IMR-90 (cell line): Measurements from ENCODE around the gene CA5B. TPM values are rescaled to one million over a fixed set of nuclear protein-coding genes. Genes with fewer than 3 reads are reported as not detected.

Source experiments
- ATAC-seq: fragments of 200-7000 bp; cut with Tn5 transposase; 2 replicates; pipeline ENCODE4 v1.9.1; 2020; ENCODE audit warnings: low read depth, mild to moderate bottlenecking, moderate library complexity
- BruUV-seq: library from RNA; stranded (reverse); fragments of 400-500 nt; replicated peaks from 2 replicates; lab custom pipeline; 2021; lab: Mats Ljungman, UMichigan
- CTCF ChIA-PET: fragments of 300-600 bp; formaldehyde crosslinking; extraction: SDS; loops from one replicate; lab custom pipeline; 2021; ENCODE audit warnings: antibody characterized with exemption; lab: Yijun Ruan, JAX
- POLR2A ChIA-PET: fragments of 300-600 bp; sonication (Branson Sonifier 250); formaldehyde crosslinking; loops from one replicate; lab custom pipeline; 2022; ENCODE audit warnings: antibody characterized with exemption; ENCODE audit not compliant: unreplicated experiment; lab: Charles Lee
- DNase-seq: peaks from one replicate; pipeline ENCODE4 v3.0.0; 2013
- H2AFZ ChIP-seq: replicated peaks from 2 replicates; pipeline ENCODE3; 2013; ENCODE audit warnings: low read length, mild to moderate bottlenecking; ENCODE audit not compliant: poor library complexity
- H2AK5ac ChIP-seq: 2 replicates; pipeline ENCODE4 v1.6.1; 2013; ENCODE audit warnings: low read depth, low read length, inconsistent platforms
- H2AK9ac ChIP-seq: replicated peaks from 2 replicates; pipeline ENCODE3; 2013; ENCODE audit warnings: mild to moderate bottlenecking, low read depth, low read length, moderate library complexity; ENCODE audit not compliant: poor library complexity
- H2BK120ac ChIP-seq: 2 replicates; pipeline ENCODE4 v1.6.1; 2013; ENCODE audit warnings: low read depth, low read length, inconsistent platforms
- H2BK15ac ChIP-seq: 3 replicates; pipeline ENCODE4 v1.6.1; 2013; ENCODE audit warnings: low read depth, low read length, inconsistent platforms
- H2BK20ac ChIP-seq: 2 replicates; pipeline ENCODE4 v1.6.1; 2013; ENCODE audit warnings: low read depth, mild to moderate bottlenecking, inconsistent platforms, low read length, moderate library complexity
- H2BK5ac ChIP-seq: 2 replicates; pipeline ENCODE4 v1.6.1; 2013; ENCODE audit warnings: mild to moderate bottlenecking, low read depth, low read length, inconsistent platforms; ENCODE audit not compliant: poor library complexity, severe bottlenecking
- H3K14ac ChIP-seq: replicated peaks from 2 replicates; pipeline ENCODE4 v1.6.1; 2013; ENCODE audit warnings: low read depth, low read length, inconsistent platforms
- H3K18ac ChIP-seq: 2 replicates; pipeline ENCODE4 v1.6.1; 2013; ENCODE audit warnings: low read depth, low read length, control low read depth
- H3K23ac ChIP-seq: 2 replicates; pipeline ENCODE4 v1.6.1; 2013; ENCODE audit warnings: low read depth, low read length, inconsistent platforms
- H3K27ac ChIP-seq: 2 replicates; pipeline ENCODE4 v1.5.1; 2013; ENCODE audit warnings: mild to moderate bottlenecking, control low read depth, low read length; ENCODE audit not compliant: insufficient read depth
- H3K27me3 ChIP-seq: 2 replicates; pipeline ENCODE4 v1.6.1; 2013; ENCODE audit warnings: low read length; ENCODE audit not compliant: control insufficient read depth, insufficient read depth
- H3K36me3 ChIP-seq: 2 replicates; pipeline ENCODE4 v1.6.1; 2013; ENCODE audit warnings: low read length, mixed read lengths; ENCODE audit not compliant: control insufficient read depth, insufficient read depth
- H3K4ac ChIP-seq: 2 replicates; pipeline ENCODE4 v1.6.1; 2013; ENCODE audit warnings: low read depth, low read length, inconsistent platforms
- H3K4me1 ChIP-seq: 2 replicates; pipeline ENCODE4 v1.6.1; 2013; ENCODE audit warnings: low read length, mixed read lengths; ENCODE audit not compliant: control insufficient read depth, insufficient read depth
- H3K4me2 ChIP-seq: 2 replicates; pipeline ENCODE4 v1.6.1; 2013; ENCODE audit warnings: low read depth, mild to moderate bottlenecking, control low read depth, low read length, moderate library complexity
- H3K4me3 ChIP-seq: 2 replicates; pipeline ENCODE4 v1.5.1; 2013; ENCODE audit warnings: low read depth, mild to moderate bottlenecking, control low read depth, low read length, moderate library complexity; ENCODE audit not compliant: insufficient read depth
- H3K56ac ChIP-seq: 2 replicates; pipeline ENCODE4 v1.6.1; 2013; ENCODE audit warnings: low read length, inconsistent platforms; ENCODE audit not compliant: insufficient read depth; ENCODE audit errors: extremely low read depth
- H3K79me1 ChIP-seq, 2 experiments: 2 replicates each; pipeline ENCODE4 v1.6.1; 2013; ENCODE audit warnings: low read length in 2 of 2, inconsistent platforms in 1 of 2, low read depth in 1 of 2
- H3K9ac ChIP-seq: 2 replicates; pipeline ENCODE4 v1.6.1; 2013; ENCODE audit warnings: low read depth, low read length, control low read depth
- H3K9me1 ChIP-seq: 2 replicates; pipeline ENCODE4 v1.6.1; 2013; ENCODE audit warnings: low read length, inconsistent platforms; ENCODE audit not compliant: insufficient read depth
- H3K9me3 ChIP-seq: 2 replicates; pipeline ENCODE4 v1.6.1; 2013; ENCODE audit warnings: low read length; ENCODE audit not compliant: control insufficient read depth, insufficient read depth
- H4K20me1 ChIP-seq: 2 replicates; pipeline ENCODE4 v1.6.1; 2013; ENCODE audit warnings: low read length, inconsistent platforms; ENCODE audit not compliant: insufficient read depth
- H4K5ac ChIP-seq: 2 replicates; pipeline ENCODE4 v1.6.1; 2013; ENCODE audit warnings: mild to moderate bottlenecking, low read depth, low read length, control low read depth
- H4K8ac ChIP-seq, 2 experiments: 2 replicates each; pipeline ENCODE4 v1.6.1; 2013; ENCODE audit warnings: low read depth in 2 of 2, low read length in 2 of 2, control low read depth in 1 of 2, inconsistent platforms in 1 of 2
- H4K91ac ChIP-seq: 2 replicates; pipeline ENCODE4 v1.6.1; 2013; ENCODE audit warnings: low read depth, low read length, inconsistent platforms; ENCODE audit not compliant: insufficient read depth
- BHLHE40 ChIP-seq: fragments of 150-350 bp; IDR thresholded peaks from 2 replicates; pipeline ENCODE4 v1.6.1; 2016; ENCODE audit warnings: mild to moderate bottlenecking, low read depth, low read length
- CEBPB ChIP-seq: IDR thresholded peaks from 2 replicates; pipeline ENCODE4 v1.6.1; 2012; ENCODE audit warnings: low read depth, low read length, improper control_type of control experiment
- CHD1 ChIP-seq: IDR thresholded peaks from 2 replicates; pipeline ENCODE4 v1.6.1; 2012; ENCODE audit warnings: low read depth, low read length, improper control_type of control experiment
- CTCF ChIP-seq: conservative IDR thresholded peaks from 2 replicates; pipeline ENCODE4 v1.5.1; 2012; ENCODE audit warnings: mild to moderate bottlenecking, low read depth, low read length, improper control_type of control experiment
- FOS ChIP-seq: fragments of 150-350 bp; IDR thresholded peaks from 2 replicates; pipeline ENCODE4 v1.6.1; 2016; ENCODE audit warnings: low read depth, low read length
- MAFK ChIP-seq: IDR thresholded peaks from 2 replicates; pipeline ENCODE4 v1.6.1; 2012; ENCODE audit warnings: low read depth, low read length, improper control_type of control experiment
- MAZ ChIP-seq: IDR thresholded peaks from 2 replicates; pipeline ENCODE4 v1.6.1; 2012; ENCODE audit warnings: low read depth, mild to moderate bottlenecking, low read length, improper control_type of control experiment, moderate library complexity, borderline replicate concordance
- MXI1 ChIP-seq: IDR thresholded peaks from 2 replicates; pipeline ENCODE4 v1.6.1; 2012; ENCODE audit warnings: low read depth, mild to moderate bottlenecking, low read length, moderate library complexity, borderline replicate concordance
- NFE2L2 ChIP-seq: fragments of 150-350 bp; IDR thresholded peaks from 2 replicates; pipeline ENCODE4 v1.6.1; 2016; ENCODE audit warnings: low read depth, mild to moderate bottlenecking, low read length
- POLR2A ChIP-seq: IDR thresholded peaks from 2 replicates; pipeline ENCODE4 v1.6.1; 2012; ENCODE audit warnings: mild to moderate bottlenecking, low read depth, low read length
- RAD21 ChIP-seq: IDR thresholded peaks from 2 replicates; pipeline ENCODE4 v1.6.1; 2012; ENCODE audit warnings: low read length, improper control_type of control experiment
- RCOR1 ChIP-seq: IDR thresholded peaks from 2 replicates; pipeline ENCODE4 v1.6.1; 2012; ENCODE audit warnings: mild to moderate bottlenecking, low read length, improper control_type of control experiment; ENCODE audit not compliant: insufficient replicate concordance
- RFX5 ChIP-seq: IDR thresholded peaks from 2 replicates; pipeline ENCODE4 v1.8.0; 2012; ENCODE audit warnings: low read depth, mild to moderate bottlenecking, low read length, moderate library complexity
- SMC3 ChIP-seq: fragments of 150-350 bp; IDR thresholded peaks from 2 replicates; pipeline ENCODE4 v1.6.1; 2016; ENCODE audit warnings: low read depth, mild to moderate bottlenecking, antibody characterized with exemption, low read length, moderate library complexity
- WGBS, 2 experiments: methylation state at CpG; one replicate each; pipeline versions ENCODE4 v1.1.5 to v1.1.7; 2013; ENCODE audit warnings: missing lambda C conversion rate in 2 of 2; ENCODE audit not compliant: insufficient read length in 1 of 2; ENCODE audit errors: extremely low coverage in 2 of 2; 5-methylcytosine and 5-hydroxymethylcytosine counted together
- dilution Hi-C: fragments of 300-500 bp; cut with HindIII; formaldehyde crosslinking; loops from one replicate; pipeline ENCODE4 v1.14.3; 2018; ENCODE audit warnings: low sequenced_read_pairs; ENCODE audit not compliant: unreplicated experiment
- in situ Hi-C: fragments of 300-500 bp; cut with MboI; formaldehyde crosslinking; loops from 3 replicates; pipeline ENCODE4 v1.14.3; 2019; ENCODE audit warnings: low sequenced_read_pairs, inconsistent platforms, mixed read lengths
- intact Hi-C: fragments of 100-400 bp; cut with micrococcal nuclease; formaldehyde crosslinking; loops from 2 replicates; pipeline ENCODE4 v1.10.0; 2022
- polyA plus RNA-seq, 3 experiments: library from polyadenylated mRNA; depleted of rRNA; stranded (reverse); fragments of >200 nt; gene quantifications; 2 replicates each; pipeline ENCODE4 v1.2.3, GENCODE V29; 2012; ENCODE audit warnings: low replicate concordance in 1 of 3
- total RNA-seq: library from RNA; depleted of rRNA; stranded (reverse); fragments of >200 nt; gene quantifications from 2 replicates; pipeline ENCODE4 v1.2.3, GENCODE V29; 2012
- TF ChIP-seq, protein P1 (sequence below): fragments of 150-350 bp; IDR thresholded peaks from 2 replicates; pipeline ENCODE4 v1.6.1; 2017; ENCODE audit warnings: mild to moderate bottlenecking, antibody characterized with exemption, low read length, low read depth
- TF ChIP-seq, protein P2 (sequence below): fragments of 150-350 bp; IDR thresholded peaks from 2 replicates; pipeline ENCODE4 v1.6.1; 2016; ENCODE audit warnings: low read depth, mild to moderate bottlenecking, low read length, moderate library complexity, borderline replicate concordance

The CA5B gene
- total and polyA plus RNA-seq, 2 of the 4 experiments (the other 2 are of a cell fraction): 3.5 to 5.4 TPM

- H3K9ac ChIP-seq: no peak overlapping the region
- H3K23ac ChIP-seq: no peak overlapping the region
- no peak overlapping the region for H3K27ac ChIP-seq
- ATAC-seq (no peak), DNase-seq (no peak)
- no peaks in the 10 kb centered on the region; a peak in 1 of 4 replicates for H3K79me1 ChIP-seq
- no peak overlapping the region for H2BK20ac ChIP-seq
- H4K5ac ChIP-seq: no peak overlapping the region
- H3K4me2 ChIP-seq: no peak overlapping the region
- H3K4me3 ChIP-seq: no peak overlapping the region
- TF ChIP-seq FOS: no peak
- TF ChIP-seq RAD21: no peak
- TF ChIP-seq MXI1: no peak
- no peak for TF ChIP-seq MAZ
- TF ChIP-seq RCOR1: no peak
- TF ChIP-seq BHLHE40: no peak
- TF ChIP-seq MAFK: no peak
- TF ChIP-seq RFX5: no peak
- no peak for TF ChIP-seq POLR2A
- TF ChIP-seq SMC3: no peak
- no peak for TF ChIP-seq CHD1
- TF ChIP-seq, protein P1, sequence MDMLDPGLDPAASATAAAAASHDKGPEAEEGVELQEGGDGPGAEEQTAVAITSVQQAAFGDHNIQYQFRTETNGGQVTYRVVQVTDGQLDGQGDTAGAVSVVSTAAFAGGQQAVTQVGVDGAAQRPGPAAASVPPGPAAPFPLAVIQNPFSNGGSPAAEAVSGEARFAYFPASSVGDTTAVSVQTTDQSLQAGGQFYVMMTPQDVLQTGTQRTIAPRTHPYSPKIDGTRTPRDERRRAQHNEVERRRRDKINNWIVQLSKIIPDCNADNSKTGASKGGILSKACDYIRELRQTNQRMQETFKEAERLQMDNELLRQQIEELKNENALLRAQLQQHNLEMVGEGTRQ: no peak
- no peak for TF ChIP-seq CTCF
- no peak for TF ChIP-seq CEBPB
- no peak for TF ChIP-seq NFE2L2
- TF ChIP-seq, protein P2, sequence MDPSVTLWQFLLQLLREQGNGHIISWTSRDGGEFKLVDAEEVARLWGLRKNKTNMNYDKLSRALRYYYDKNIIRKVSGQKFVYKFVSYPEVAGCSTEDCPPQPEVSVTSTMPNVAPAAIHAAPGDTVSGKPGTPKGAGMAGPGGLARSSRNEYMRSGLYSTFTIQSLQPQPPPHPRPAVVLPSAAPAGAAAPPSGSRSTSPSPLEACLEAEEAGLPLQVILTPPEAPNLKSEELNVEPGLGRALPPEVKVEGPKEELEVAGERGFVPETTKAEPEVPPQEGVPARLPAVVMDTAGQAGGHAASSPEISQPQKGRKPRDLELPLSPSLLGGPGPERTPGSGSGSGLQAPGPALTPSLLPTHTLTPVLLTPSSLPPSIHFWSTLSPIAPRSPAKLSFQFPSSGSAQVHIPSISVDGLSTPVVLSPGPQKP: no peak
- no peak overlapping the region for H2AFZ ChIP-seq
- no peak overlapping the region for H4K8ac ChIP-seq
- intact Hi-C loops: loop anchor here (5.0 kb wide), 1 partner anchor 1759 kb away; no protein-coding TSS in a partner anchor
- in situ Hi-C loops: no loop called here
- H4K20me1 ChIP-seq: no peaks in the 10 kb centered on the region
- H2AK5ac ChIP-seq: no peak overlapping the region
- H2BK120ac ChIP-seq: no peak overlapping the region
- no peak overlapping the region for H3K18ac ChIP-seq
- H4K91ac ChIP-seq: no peak overlapping the region
- H3K9me3 ChIP-seq: no peaks in the 10 kb centered on the region
- no peak overlapping the region for H3K4ac ChIP-seq
- no peak overlapping the region for H2AK9ac ChIP-seq
- H2BK15ac ChIP-seq: no peak overlapping the region
- dilution Hi-C loops: no loop called here
- no peaks in the 10 kb centered on the region for H3K27me3 ChIP-seq
- H3K9me1 ChIP-seq: no peaks in the 10 kb centered on the region; the same call in 1 of the 2 replicates
- no peak overlapping the region for H3K14ac ChIP-seq
- ChIA-PET CTCF (no interaction called here), POLR2A (no interaction called here)
- no peak overlapping the region for H3K56ac ChIP-seq
- H3K36me3 ChIP-seq: 0 out of 2 replicates have a peak, but pooled peaks cover 4% of the 10 kb centered on the region
- no peaks in the 10 kb centered on the region for H3K4me1 ChIP-seq
- no CpG with 5 or more reads among the region's 9 CpGs for whole genome bisulfite sequencing, 2 experiments
- no peak overlapping the region for H2BK5ac ChIP-seq
- no TSS peak for BruUV-seq
Measured at GRCh38 chrX:15718283-15718970, 19.6 kb upstream of the CA5B start.
